Measurements from ENCODE around the gene FAU.

The FAU gene

GRCh38 chr11:65095427-65095826, 26.5 kb downstream of the FAU start:
- Histone ChIP-seq H3K4me3 (ENCODE audit: low read depth, low read length) (peak overlapping the region; percentile 43), H3K36me3 (ENCODE audit: control insufficient read depth, insufficient read depth, low read length) (no peaks in the 10 kb centered on the region), H3K9ac (ENCODE audit: low read depth, low read length) (peak overlapping the region; percentile 76), H3K27me3 (ENCODE audit: control insufficient read depth, insufficient read depth, low read length) (no peaks in the 10 kb centered on the region), H3K9me3 (ENCODE audit: control insufficient read depth, insufficient read depth, low read length) (no peaks in the 10 kb centered on the region), H3K4me1 (ENCODE audit: control insufficient read depth, insufficient read depth, low read length) (peaks cover 3% of the 10 kb centered on the region)

- peaks cover 19% of the 10 kb centered on the region for H3K36me3 ChIP-seq (ENCODE audit: control insufficient read depth, insufficient read depth, low read length)
- no peaks in the 10 kb centered on the region for H3K4me1 ChIP-seq (ENCODE audit: control insufficient read depth, insufficient read depth, low read length)
- no peaks in the 10 kb centered on the region for H3K27me3 ChIP-seq (ENCODE audit: control insufficient read depth, insufficient read depth, low read length)
- H3K9ac ChIP-seq (ENCODE audit: low read depth, low read length) = no peak overlapping the region
- H3K4me3 ChIP-seq (ENCODE audit: low read depth, low read length) = no peak overlapping the region
- no peaks in the 10 kb centered on the region for H3K9me3 ChIP-seq (ENCODE audit: control insufficient read depth, insufficient read depth, low read length)
Observed at GRCh38 chr11:65090628-65091027, 31.3 kb downstream of the FAU start.

GRCh38 chr11:65089621-65090020, 32.3 kb downstream of the FAU start:
- Histone ChIP-seq H3K4me3 (ENCODE audit: low read depth, low read length) (no peak overlapping the region), H3K27me3 (ENCODE audit: control insufficient read depth, insufficient read depth, low read length) (no peaks in the 10 kb centered on the region), H3K9ac (ENCODE audit: low read depth, low read length) (no peak overlapping the region), H3K9me3 (ENCODE audit: control insufficient read depth, insufficient read depth, low read length) (no peaks in the 10 kb centered on the region), H3K4me1 (ENCODE audit: control insufficient read depth, insufficient read depth, low read length) (no peaks in the 10 kb centered on the region), H3K36me3 (ENCODE audit: control insufficient read depth, insufficient read depth, low read length) (peaks cover 19% of the 10 kb centered on the region)

- Histone ChIP-seq H3K4me1 (ENCODE audit: control insufficient read depth, insufficient read depth, low read length) (peaks cover 3% of the 10 kb centered on the region), H3K9ac (ENCODE audit: low read depth, low read length) (no peak overlapping the region), H3K36me3 (ENCODE audit: control insufficient read depth, insufficient read depth, low read length) (peaks cover 19% of the 10 kb centered on the region)
Observed at GRCh38 chr11:65087827-65088226, 34.1 kb downstream of the FAU start.

GRCh38 chr11:65087216-65087615, 34.7 kb downstream of the FAU start:
- Histone ChIP-seq H3K36me3 (ENCODE audit: control insufficient read depth, insufficient read depth, low read length) (peaks cover 20% of the 10 kb centered on the region), H3K9ac (ENCODE audit: low read depth, low read length) (no peak overlapping the region), H3K4me1 (ENCODE audit: control insufficient read depth, insufficient read depth, low read length) (peaks cover 5% of the 10 kb centered on the region), H3K27me3 (ENCODE audit: control insufficient read depth, insufficient read depth, low read length) (no peaks in the 10 kb centered on the region), H3K9me3 (ENCODE audit: control insufficient read depth, insufficient read depth, low read length) (no peaks in the 10 kb centered on the region), H3K4me3 (ENCODE audit: low read depth, low read length) (no peak overlapping the region)

More at GRCh38 chr11:65087827-65088226, 34.1 kb downstream of the FAU start:
- H3K4me3 ChIP-seq (ENCODE audit: low read depth, low read length) = no peak overlapping the region
- no peaks in the 10 kb centered on the region for H3K27me3 ChIP-seq (ENCODE audit: control insufficient read depth, insufficient read depth, low read length)
- H3K9me3 ChIP-seq (ENCODE audit: control insufficient read depth, insufficient read depth, low read length) = no peaks in the 10 kb centered on the region

GRCh38 chr11:65086809-65087208, 35.1 kb downstream of the FAU start:
- H3K36me3 ChIP-seq (ENCODE audit: control insufficient read depth, insufficient read depth, low read length) = peaks cover 24% of the 10 kb centered on the region
- no peaks in the 10 kb centered on the region for H3K27me3 ChIP-seq (ENCODE audit: control insufficient read depth, insufficient read depth, low read length)
- H3K9ac ChIP-seq (ENCODE audit: low read depth, low read length) = no peak overlapping the region
- H3K9me3 ChIP-seq (ENCODE audit: control insufficient read depth, insufficient read depth, low read length) = no peaks in the 10 kb centered on the region
- no peak overlapping the region for H3K4me3 ChIP-seq (ENCODE audit: low read depth, low read length)
- H3K4me1 ChIP-seq (ENCODE audit: control insufficient read depth, insufficient read depth, low read length) = peaks cover 5% of the 10 kb centered on the region

- Histone ChIP-seq H3K9ac (ENCODE audit: low read depth, low read length) (no peak overlapping the region), H3K27me3 (ENCODE audit: control insufficient read depth, insufficient read depth, low read length) (no peaks in the 10 kb centered on the region), H3K36me3 (ENCODE audit: control insufficient read depth, insufficient read depth, low read length) (peaks cover 29% of the 10 kb centered on the region), H3K4me3 (ENCODE audit: low read depth, low read length) (no peak overlapping the region), H3K4me1 (ENCODE audit: control insufficient read depth, insufficient read depth, low read length) (peaks cover 5% of the 10 kb centered on the region), H3K9me3 (ENCODE audit: control insufficient read depth, insufficient read depth, low read length) (no peaks in the 10 kb centered on the region)
Observed at GRCh38 chr11:65085446-65085845, 36.5 kb downstream of the FAU start.

GRCh38 chr11:65084598-65085375, 37.1 kb downstream of the FAU start:
- Histone ChIP-seq H3K9ac (ENCODE audit: low read depth, low read length) (peak overlapping the region; percentile 93), H3K27me3 (ENCODE audit: control insufficient read depth, insufficient read depth, low read length) (no peaks in the 10 kb centered on the region), H3K4me3 (ENCODE audit: low read depth, low read length) (peak overlapping the region; percentile 96), H3K4me1 (ENCODE audit: control insufficient read depth, insufficient read depth, low read length) (peaks cover 5% of the 10 kb centered on the region), H3K36me3 (ENCODE audit: control insufficient read depth, insufficient read depth, low read length) (peaks cover 29% of the 10 kb centered on the region), H3K9me3 (ENCODE audit: control insufficient read depth, insufficient read depth, low read length) (no peaks in the 10 kb centered on the region)

GRCh38 chr11:65083834-65084597, 37.9 kb downstream of the FAU start, which contains the start of the genes CDCA5 and ZFPL1:
TSS of gene CDCA5 (minus strand) at chr11:65084040. CDS start at chr11:65083978, 62 bp downstream.
TSS of gene ZFPL1 (plus strand) at chr11:65084222. CDS start at chr11:65084699, 477 bp downstream.
- no peaks in the 10 kb centered on the region for H3K27me3 ChIP-seq (ENCODE audit: control insufficient read depth, insufficient read depth, low read length)
- H3K4me1 ChIP-seq (ENCODE audit: control insufficient read depth, insufficient read depth, low read length) = peaks cover 5% of the 10 kb centered on the region
- peaks cover 35% of the 10 kb centered on the region for H3K36me3 ChIP-seq (ENCODE audit: control insufficient read depth, insufficient read depth, low read length)
- peak within 1 kb of the TSS; percentile 96 for H3K4me3 ChIP-seq (ENCODE audit: low read depth, low read length)
- H3K9me3 ChIP-seq (ENCODE audit: control insufficient read depth, insufficient read depth, low read length) = no peaks in the 10 kb centered on the region
- H3K9ac ChIP-seq (ENCODE audit: low read depth, low read length) = peak within 1 kb of the TSS; percentile 93

GRCh38 chr11:65083134-65083833, 38.6 kb downstream of the FAU start:
- peaks cover 5% of the 10 kb centered on the region for H3K4me1 ChIP-seq (ENCODE audit: control insufficient read depth, insufficient read depth, low read length)
- peaks cover 34% of the 10 kb centered on the region for H3K36me3 ChIP-seq (ENCODE audit: control insufficient read depth, insufficient read depth, low read length)
- H3K9me3 ChIP-seq (ENCODE audit: control insufficient read depth, insufficient read depth, low read length) = no peaks in the 10 kb centered on the region
- H3K4me3 ChIP-seq (ENCODE audit: low read depth, low read length) = peak overlapping the region; percentile 96
- H3K9ac ChIP-seq (ENCODE audit: low read depth, low read length) = peak overlapping the region; percentile 93
- H3K27me3 ChIP-seq (ENCODE audit: control insufficient read depth, insufficient read depth, low read length) = no peaks in the 10 kb centered on the region

- Histone ChIP-seq H3K9ac (ENCODE audit: low read depth, low read length) (no peak overlapping the region), H3K9me3 (ENCODE audit: control insufficient read depth, insufficient read depth, low read length) (no peaks in the 10 kb centered on the region), H3K4me3 (ENCODE audit: low read depth, low read length) (no peak overlapping the region), H3K36me3 (ENCODE audit: control insufficient read depth, insufficient read depth, low read length) (peaks cover 40% of the 10 kb centered on the region), H3K27me3 (ENCODE audit: control insufficient read depth, insufficient read depth, low read length) (no peaks in the 10 kb centered on the region), H3K4me1 (ENCODE audit: control insufficient read depth, insufficient read depth, low read length) (peaks cover 5% of the 10 kb centered on the region)
Observed at GRCh38 chr11:65078786-65079342, 43.1 kb downstream of the FAU start.

All from iPS-15b (cell line).